ENCODE data around the gene MIEF2. TPM values are rescaled to one million over a fixed set of nuclear protein-coding genes. Genes with fewer than 3 reads are reported as not detected.

MIEF2 gene
- total and polyA plus RNA-seq, 2 donors (not counting 1 experiment from before 2014, with no cell fraction given), result 13.3 to 18.7 TPM

DNA sequence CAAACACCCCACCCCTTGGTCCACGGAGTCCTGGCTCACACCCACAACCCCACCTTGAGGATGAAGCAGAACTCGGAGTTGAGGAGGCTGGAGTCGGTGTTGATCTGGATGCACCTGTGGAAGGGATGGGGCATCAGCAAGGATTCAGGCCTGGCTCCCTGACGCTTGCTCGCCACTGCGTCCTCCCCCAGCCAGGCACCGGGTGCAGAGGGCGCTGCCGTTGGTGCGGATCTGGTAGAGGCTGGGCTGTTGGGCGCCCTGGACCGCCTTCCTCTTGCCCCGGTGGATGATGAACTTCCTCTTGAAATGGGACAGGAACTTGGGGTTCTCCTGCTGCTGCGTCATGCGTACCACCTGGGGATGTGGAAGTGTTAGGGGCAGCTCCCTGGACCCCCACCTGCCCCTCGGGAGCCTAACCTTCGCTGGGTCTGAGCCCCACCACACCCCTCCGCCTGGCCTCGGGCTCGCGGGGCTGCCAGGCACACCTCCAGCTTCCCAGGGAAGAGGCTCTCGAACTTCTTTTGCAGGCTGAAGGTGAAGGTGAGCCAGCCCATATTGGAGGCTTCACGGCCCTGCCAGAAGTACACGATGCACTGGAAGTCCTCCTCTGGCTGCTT, 14.2 kb upstream of the MIEF2 start:
- H4K20me1 ChIP-seq (ENCODE audit: control insufficient read depth, insufficient read depth, low read length, poor library complexity, severe bottlenecking), result no peaks in the 10 kb centered on the region
- CTCF ChIA-PET, result no interaction called here
- H3K36me3 ChIP-seq (replicated peaks in 1 of 2; ENCODE audit: control extremely low read depth in 1 of 2, control insufficient read depth in 1 of 2, extremely low read depth in 1 of 2, insufficient read depth in 2 of 2, low read length in 1 of 2), result peaks cover 5 to 55% of the 10 kb centered on the region in 2 experiments
- peaks cover 6% of the 10 kb centered on the region for H3K4me1 Mint-ChIP-seq
- no peaks in the 10 kb centered on the region for H3K9me3 Mint-ChIP-seq (ENCODE audit: insufficient read depth)
- no peak overlapping the region for H3K4me3 ChIP-seq (ENCODE audit: control extremely low read depth in 1 of 5, extremely low read depth in 1 of 5, insufficient read depth in 1 of 5, low read depth in 2 of 5, low read length in 4 of 5)
- no peaks in the 10 kb centered on the region for H3K27me3 Mint-ChIP-seq
- no peak for ATAC-seq (ENCODE audit: low read depth)
- WGBS (ENCODE audit: insufficient coverage), result 93% methylated on average over 21 of the region's 24 CpGs
- H3K79me2 ChIP-seq (ENCODE audit: control insufficient read depth, insufficient read depth, low read length), result no peaks in the 10 kb centered on the region
- H3K27ac ChIP-seq (ENCODE audit: low read length in 2 of 2), result no peak overlapping the region
- H3K9ac ChIP-seq (ENCODE audit: low read length), result no peak overlapping the region
- no peaks in the 10 kb centered on the region for H3K27me3 ChIP-seq (replicated peaks in 1 of 4; ENCODE audit: control extremely low read depth in 1 of 4, control insufficient read depth in 3 of 4, insufficient read depth in 4 of 4, low read length in 3 of 4)
- intact Hi-C loops (cut with micrococcal nuclease), result no loop called here
- H3K9me3 ChIP-seq (ENCODE audit: control extremely low read depth in 1 of 3, control insufficient read depth in 2 of 3, insufficient read depth in 1 of 3, low read length in 2 of 3), result no peaks in the 10 kb centered on the region
- no peaks in the 10 kb centered on the region for H3K4me1 ChIP-seq (ENCODE audit: control insufficient read depth in 2 of 2, insufficient read depth in 2 of 2, low read length in 2 of 2)
- H3K4me2 ChIP-seq (replicated peaks; ENCODE audit: low read depth, low read length, poor library complexity, severe bottlenecking), result no peak overlapping the region
- H2AFZ ChIP-seq (ENCODE audit: insufficient read depth, low read depth, low read length, poor library complexity, severe bottlenecking), result no peak overlapping the region
- H3K4me3 Mint-ChIP-seq, result no peak overlapping the region
- DNase-seq, result no peak
- no peak for TF ChIP-seq EZH2 (IDR thresholded peaks at IDR 0.05; ENCODE audit: borderline replicate concordance, insufficient read depth, low read depth, low read length, poor library complexity, severe bottlenecking)
- TF ChIP-seq, protein P1, sequence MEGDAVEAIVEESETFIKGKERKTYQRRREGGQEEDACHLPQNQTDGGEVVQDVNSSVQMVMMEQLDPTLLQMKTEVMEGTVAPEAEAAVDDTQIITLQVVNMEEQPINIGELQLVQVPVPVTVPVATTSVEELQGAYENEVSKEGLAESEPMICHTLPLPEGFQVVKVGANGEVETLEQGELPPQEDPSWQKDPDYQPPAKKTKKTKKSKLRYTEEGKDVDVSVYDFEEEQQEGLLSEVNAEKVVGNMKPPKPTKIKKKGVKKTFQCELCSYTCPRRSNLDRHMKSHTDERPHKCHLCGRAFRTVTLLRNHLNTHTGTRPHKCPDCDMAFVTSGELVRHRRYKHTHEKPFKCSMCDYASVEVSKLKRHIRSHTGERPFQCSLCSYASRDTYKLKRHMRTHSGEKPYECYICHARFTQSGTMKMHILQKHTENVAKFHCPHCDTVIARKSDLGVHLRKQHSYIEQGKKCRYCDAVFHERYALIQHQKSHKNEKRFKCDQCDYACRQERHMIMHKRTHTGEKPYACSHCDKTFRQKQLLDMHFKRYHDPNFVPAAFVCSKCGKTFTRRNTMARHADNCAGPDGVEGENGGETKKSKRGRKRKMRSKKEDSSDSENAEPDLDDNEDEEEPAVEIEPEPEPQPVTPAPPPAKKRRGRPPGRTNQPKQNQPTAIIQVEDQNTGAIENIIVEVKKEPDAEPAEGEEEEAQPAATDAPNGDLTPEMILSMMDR (IDR thresholded peaks at IDR 0.05), result no peak
- POLR2A ChIA-PET, result no interaction called here
- H3K27ac Mint-ChIP-seq, result no peak overlapping the region

DNA sequence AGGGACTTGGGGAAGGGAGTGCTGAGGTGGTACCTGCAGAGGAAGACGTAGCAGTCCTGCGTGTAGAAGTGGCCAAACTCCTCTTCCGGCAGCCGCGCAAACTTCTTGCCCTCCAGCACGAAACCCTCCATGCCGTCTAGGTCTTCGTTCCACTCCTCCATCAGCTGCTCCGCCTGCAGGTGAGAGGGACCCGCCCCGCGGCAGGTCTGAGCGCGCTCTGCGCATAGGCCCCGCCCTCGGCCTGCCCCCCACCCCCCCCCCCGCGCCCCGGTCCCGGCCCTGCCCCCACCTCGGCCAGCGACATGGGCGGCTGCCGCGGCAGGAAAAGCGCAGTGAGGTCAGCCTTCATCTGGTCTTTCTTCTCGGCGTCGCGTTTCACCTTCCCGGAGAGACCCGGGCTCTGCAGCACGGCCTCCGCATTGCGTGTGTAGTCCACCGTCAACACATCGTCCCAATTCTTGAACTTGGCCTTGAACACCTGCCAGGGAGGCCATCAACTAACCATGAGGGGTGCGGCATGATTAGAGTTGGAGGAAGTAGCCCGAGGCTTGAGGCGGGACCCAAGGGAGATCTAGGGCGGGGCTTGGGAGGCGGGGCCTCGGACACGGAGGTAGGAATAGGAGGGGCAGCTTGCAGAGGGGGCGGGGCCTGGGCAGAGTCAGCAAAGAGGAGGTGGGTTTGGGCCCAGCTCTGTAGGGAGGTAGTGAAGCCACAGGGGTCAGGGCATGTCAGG, 13.4 kb upstream of the MIEF2 start:
- Histone ChIP-seq H3K27me3 (replicated peaks in 1 of 4; ENCODE audit: control extremely low read depth in 1 of 4, control insufficient read depth in 3 of 4, insufficient read depth in 4 of 4, low read length in 3 of 4) (no peaks in the 10 kb centered on the region), H2AFZ (ENCODE audit: insufficient read depth, low read depth, low read length, poor library complexity, severe bottlenecking) (no peak overlapping the region), H3K79me2 (ENCODE audit: control insufficient read depth, insufficient read depth, low read length) (no peaks in the 10 kb centered on the region), H3K4me3 (ENCODE audit: control extremely low read depth in 1 of 5, extremely low read depth in 1 of 5, insufficient read depth in 1 of 5, low read depth in 2 of 5, low read length in 4 of 5) (no peak overlapping the region), H3K9me3 (ENCODE audit: control extremely low read depth in 1 of 3, control insufficient read depth in 2 of 3, insufficient read depth in 1 of 3, low read length in 2 of 3) (no peaks in the 10 kb centered on the region), H3K27ac (ENCODE audit: low read length in 2 of 2) (no peak overlapping the region), H4K20me1 (ENCODE audit: control insufficient read depth, insufficient read depth, low read length, poor library complexity, severe bottlenecking) (no peaks in the 10 kb centered on the region), H3K4me1 (ENCODE audit: control insufficient read depth in 2 of 2, insufficient read depth in 2 of 2, low read length in 2 of 2) (no peaks in the 10 kb centered on the region), H3K4me2 (replicated peaks; ENCODE audit: low read depth, low read length, poor library complexity, severe bottlenecking) (no peak overlapping the region), H3K36me3 (replicated peaks in 1 of 2; ENCODE audit: control extremely low read depth in 1 of 2, control insufficient read depth in 1 of 2, extremely low read depth in 1 of 2, insufficient read depth in 2 of 2, low read length in 1 of 2) (peaks cover 5 to 63% of the 10 kb centered on the region in 2 experiments), H3K9ac (ENCODE audit: low read length) (no peak overlapping the region)
- DNase-seq (peak; percentile 67), ATAC-seq (ENCODE audit: low read depth) (peak; percentile 64)
- CTCF ChIA-PET, result interaction anchor here (0.9 to 1.8 kb wide), 4 partner anchors 9 to 317 kb away, joined by 3 to 6 read pairs (median 5); partner anchors contain the start of gene MIEF2
- Mint-ChIP-seq H3K4me1 (peaks cover 6% of the 10 kb centered on the region), H3K9me3 (ENCODE audit: insufficient read depth) (no peaks in the 10 kb centered on the region), H3K27me3 (no peaks in the 10 kb centered on the region), H3K4me3 (no peak overlapping the region), H3K27ac (no peak overlapping the region)
- WGBS (ENCODE audit: insufficient coverage), result 90% methylated on average over 41 of the region's 46 CpGs
- intact Hi-C loops (cut with micrococcal nuclease), result no loop called here
- POLR2A ChIA-PET, result no interaction called here
- TF ChIP-seq, protein P1 (IDR thresholded peaks at IDR 0.05), result no peak
- no peak for TF ChIP-seq EZH2 (IDR thresholded peaks at IDR 0.05; ENCODE audit: borderline replicate concordance, insufficient read depth, low read depth, low read length, poor library complexity, severe bottlenecking)

Measured in B cell (primary cell).